Kidney (tissue), 14 donors: ENCODE results near the gene RAMP3. TPM values are rescaled to one million over a fixed set of nuclear protein-coding genes. Genes with fewer than 3 reads are reported as not detected.
A peak's percentile ranks its signal among the peaks of the same experiment; 100 is the strongest.

Experiments
- DNase-seq, 5 donors: peaks; one replicate each; pipeline ENCODE4 v3.0.0-alpha.2; 2013 to 2020
- FAIRE-seq: peaks from 2 replicates; lab custom pipeline; 2012; peaks lifted over from hg19 to GRCh38; lab: Jason Lieb, UNC
- H3K27ac ChIP-seq, 2 donors: one replicate each; pipeline ENCODE4 v1.7.0; 2013; ENCODE audit warnings: low read depth in 2 of 2, low read length in 2 of 2, inconsistent platforms in 1 of 2
- H3K27me3 ChIP-seq: one replicate; pipeline ENCODE4 v1.7.1; 2013; ENCODE audit warnings: low read length, inconsistent platforms; ENCODE audit not compliant: control insufficient read depth, insufficient read depth
- H3K36me3 ChIP-seq, 3 donors: one replicate each; pipeline versions ENCODE4 v1.7.0 to v1.7.1; 2013; ENCODE audit warnings: low read length in 3 of 3, control low read depth in 1 of 3, inconsistent platforms in 1 of 3; ENCODE audit not compliant: insufficient read depth in 3 of 3, control insufficient read depth in 2 of 3
- H3K4me1 ChIP-seq, 3 donors: one replicate each; pipeline versions ENCODE4 v1.7.0 to v1.7.1; 2013; ENCODE audit warnings: low read length in 3 of 3, inconsistent platforms in 1 of 3, low read depth in 1 of 3; ENCODE audit not compliant: control insufficient read depth in 2 of 3, insufficient read depth in 2 of 3
- H3K4me3 ChIP-seq, 3 donors: one replicate each; pipeline versions ENCODE4 v1.7.0 to v1.8.1; 2013; ENCODE audit warnings: low read length in 3 of 3, control low read depth in 1 of 3, inconsistent platforms in 1 of 3
- H3K9ac ChIP-seq, 3 donors: one replicate each; pipeline versions ENCODE4 v1.7.0 to v1.7.1; 2013; ENCODE audit warnings: low read length in 3 of 3, control low read depth in 1 of 3, inconsistent platforms in 1 of 3
- H3K9me3 ChIP-seq, 3 donors: one replicate each; pipeline versions ENCODE4 v1.7.0 to v1.7.1; 2013; ENCODE audit warnings: low read length in 3 of 3, control low read depth in 1 of 3, inconsistent platforms in 1 of 3; ENCODE audit not compliant: control insufficient read depth in 2 of 3, insufficient read depth in 1 of 3
- CTCF ChIP-seq: IDR thresholded peaks from 3 replicates; pipeline ENCODE4 v1.5.1; 2012; ENCODE audit warnings: mild to moderate bottlenecking, moderate library complexity, borderline replicate concordance; ENCODE audit not compliant: insufficient read depth; ENCODE audit errors: extremely low read depth
- intact Hi-C: fragments of 100-400 bp; cut with DNase I; formaldehyde crosslinking; loops from one replicate; pipeline ENCODE4 v1.11.1; 2022
- polyA plus RNA-seq: library from polyadenylated mRNA; stranded (reverse); fragments of 350-450 nt; fragmentation: Illumina TruSeq; extraction: RNeasy Lipid Tissue Mini Kit (QIAGEN cat#74804); gene quantifications from one replicate; pipeline ENCODE4 v1.2.3, GENCODE V29; 2014; ENCODE audit warnings: low read depth, low replicate concordance; ENCODE audit not compliant: insufficient read depth
- total RNA-seq: library from RNA; stranded (reverse); fragmentation: NEBNext Ultra II Directional; extraction: Animal tissue kit (Norgen Biotek cat#: 25700); gene quantifications from one replicate; pipeline ENCODE4 v1.2.1, GENCODE V29; 2021
- donor health status: control.
- donor health status: control.
- donor health status: control.
- donor health status: control.
- donor health status: control.
- donor health status: DM: yes; HTN: yes; CAD: no.
- donor health status: Normal renal cell carcinoma (clear cell type).

RAMP3 gene
- total and polyA plus RNA-seq, 2 donors from 2014 or later: 82.6 to 168 TPM

DNA sequence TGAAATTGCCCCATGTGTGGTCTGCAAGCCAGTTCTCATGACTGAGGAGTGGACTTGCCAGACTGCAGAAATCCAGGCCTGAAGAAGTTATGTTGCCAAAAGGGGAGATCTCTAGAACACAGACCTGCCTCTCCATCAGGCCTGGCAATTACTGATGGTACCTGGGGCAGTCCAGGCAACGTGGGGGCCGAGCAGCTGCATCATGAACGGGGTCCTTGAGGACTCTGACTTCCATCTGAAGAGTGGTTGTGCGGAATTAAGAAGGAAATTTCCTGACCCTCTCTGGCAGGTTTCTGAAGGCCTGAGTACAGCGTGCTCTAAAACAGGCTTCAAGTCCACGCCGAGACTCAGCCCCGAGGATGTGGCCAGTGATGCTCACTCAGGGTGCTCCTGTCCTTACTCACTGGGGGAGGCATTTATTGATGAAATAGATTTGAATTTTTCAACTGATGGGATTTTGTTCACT, 30.4 kb downstream of the RAMP3 start:
- Histone ChIP-seq H3K9me3 (no peaks in the 10 kb centered on the region), H3K27ac (no peak overlapping the region), H3K9ac (no peak overlapping the region), H3K4me1 (no peaks in the 10 kb centered on the region), H3K27me3 (no peaks in the 10 kb centered on the region), H3K4me3 (no peak overlapping the region), H3K36me3 (no peaks in the 10 kb centered on the region)
- no peak for TF ChIP-seq CTCF
- peak in 1 of 5 donors; percentile 39 for DNase-seq
- FAIRE-seq: no peak
- intact Hi-C loops: no loop called here

- H3K27ac ChIP-seq: no peak overlapping the region
- no peaks in the 10 kb centered on the region for H3K27me3 ChIP-seq
- peak in 1 of 5 donors; percentile 65 for DNase-seq
- no peaks in the 10 kb centered on the region for H3K9me3 ChIP-seq
- TF ChIP-seq CTCF: no peak
- H3K36me3 ChIP-seq: no peaks in the 10 kb centered on the region
- no peak overlapping the region for H3K4me3 ChIP-seq
- H3K4me1 ChIP-seq: no peaks in the 10 kb centered on the region
- intact Hi-C loops: no loop called here
- H3K9ac ChIP-seq: no peak overlapping the region
- no peak for FAIRE-seq
These were observed 31.1 kb downstream of the RAMP3 start for GRCh38 chr7:45188736-45189135.

DNA sequence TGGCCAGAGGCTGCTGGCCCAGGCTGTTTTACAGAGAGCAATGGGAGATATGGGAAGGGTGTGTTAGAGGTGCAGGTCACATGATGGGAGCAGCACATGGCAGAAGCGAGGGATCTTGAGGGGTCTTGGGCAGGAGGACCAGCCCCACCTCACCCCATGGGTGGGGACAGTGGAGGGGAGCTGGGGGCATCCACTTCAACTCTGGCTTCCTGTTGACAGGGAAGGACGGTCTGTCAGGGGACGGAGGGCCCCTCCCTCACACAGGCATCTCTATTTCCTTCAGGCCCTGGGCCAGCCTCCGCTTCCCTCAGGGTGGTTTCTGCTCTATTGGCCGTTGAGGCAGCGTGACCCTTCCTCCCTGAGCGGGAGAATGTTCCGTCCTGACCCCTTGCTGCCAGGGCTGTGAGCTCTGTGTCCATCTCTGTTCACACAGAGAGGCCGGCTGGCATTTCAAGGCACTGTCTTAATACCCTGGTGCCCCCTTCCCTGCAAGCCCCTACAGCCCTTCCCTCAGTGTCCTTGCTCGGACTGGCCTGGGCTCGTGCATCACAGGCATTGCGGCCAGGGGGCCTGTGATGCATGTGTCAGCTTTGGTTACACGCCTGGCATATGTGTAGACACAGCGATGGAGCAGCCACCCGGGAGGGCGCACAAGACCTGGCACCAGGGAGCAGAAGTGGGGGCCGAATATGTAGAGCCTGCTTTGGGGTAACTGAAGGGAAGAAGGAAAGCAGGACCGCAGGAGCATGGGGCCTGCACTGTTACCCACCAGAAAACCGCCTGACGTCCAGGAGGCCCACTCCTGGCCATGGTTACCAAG, 31.8 kb downstream of the RAMP3 start:
- intact Hi-C loops: no loop called here
- Histone ChIP-seq H3K4me3 (no peak overlapping the region), H3K27me3 (no peaks in the 10 kb centered on the region), H3K4me1 (no peaks in the 10 kb centered on the region), H3K9ac (no peak overlapping the region), H3K36me3 (no peaks in the 10 kb centered on the region), H3K27ac (no peak overlapping the region), H3K9me3 (no peaks in the 10 kb centered on the region)
- TF ChIP-seq CTCF: no peak
- DNase-seq (no peak), FAIRE-seq (no peak)
